ENCODE results near the gene HELLS.
"Not testable (repeated sequence)": the region's sequence is repeated elsewhere in the genome, so short reads cannot be mapped to it uniquely, and the experiment has no call there.

The HELLS gene

GRCh38 chr10:94545391-94546048, at the start of gene HELLS:
Gene HELLS, plus strand, starts transcription at chr10:94545788. Its CDS starts 134 bp downstream, at chr10:94545922.
- DNase-seq (ENCODE audit: low read depth in 2 of 2): peak; percentile 29 to 47

GRCh38 chr10:94496010-94496409, 49.6 kb upstream of the HELLS start:
- DNase-seq (ENCODE audit: low read depth in 2 of 2): no peak

- no peak for DNase-seq (ENCODE audit: low read depth in 2 of 2)
These were observed 48.9 kb upstream of the HELLS start for GRCh38 chr10:94496646-94497045.

GRCh38 chr10:94500063-94500462, 45.5 kb upstream of the HELLS start:
- DNase-seq (ENCODE audit: low read depth in 2 of 2): no peak

- no peak for DNase-seq (ENCODE audit: low read depth in 2 of 2)
These were observed 24.0 kb upstream of the HELLS start for GRCh38 chr10:94521276-94522250.

GRCh38 chr10:94524146-94524545, 21.4 kb upstream of the HELLS start:
- no peak for DNase-seq (ENCODE audit: low read depth in 2 of 2)

GRCh38 chr10:94524711-94525110, 20.9 kb upstream of the HELLS start:
- DNase-seq (ENCODE audit: low read depth in 2 of 2): no peak

GRCh38 chr10:94531550-94531949, 14.0 kb upstream of the HELLS start:
- DNase-seq (ENCODE audit: low read depth in 2 of 2): not testable (repeated sequence)

GRCh38 chr10:94533027-94533426, 12.6 kb upstream of the HELLS start:
- no peak for DNase-seq (ENCODE audit: low read depth in 2 of 2)

GRCh38 chr10:94542282-94542681, 3.3 kb upstream of the HELLS start:
- not testable (repeated sequence) for DNase-seq (ENCODE audit: low read depth in 2 of 2)

GRCh38 chr10:94546049-94546900, 687 bp downstream of the HELLS start:
- no peak for DNase-seq (ENCODE audit: low read depth in 2 of 2)

- no peak for DNase-seq (ENCODE audit: low read depth in 2 of 2)
These were observed 1.3 kb downstream of the HELLS start for GRCh38 chr10:94546901-94547185.

- no peak for DNase-seq (ENCODE audit: low read depth in 2 of 2)
These were observed 3.6 kb downstream of the HELLS start for GRCh38 chr10:94549221-94549620.

- not testable (repeated sequence) for DNase-seq (ENCODE audit: low read depth in 2 of 2)
These were observed 22.2 kb downstream of the HELLS start for GRCh38 chr10:94567714-94568307.

- no peak for DNase-seq (ENCODE audit: low read depth in 2 of 2)
These were observed 25.5 kb downstream of the HELLS start for GRCh38 chr10:94571081-94571480.

- no peak for DNase-seq (ENCODE audit: low read depth in 2 of 2)
These were observed 25.9 kb downstream of the HELLS start for GRCh38 chr10:94571528-94571927.

GRCh38 chr10:94578790-94579189, 33.2 kb downstream of the HELLS start:
- DNase-seq (ENCODE audit: low read depth in 2 of 2): no peak

GRCh38 chr10:94583124-94583523, 37.5 kb downstream of the HELLS start:
- no peak for DNase-seq (ENCODE audit: low read depth in 2 of 2)

- no peak for DNase-seq (ENCODE audit: low read depth in 2 of 2)
These were observed 46.0 kb downstream of the HELLS start for GRCh38 chr10:94591461-94592205.

- DNase-seq (ENCODE audit: low read depth in 2 of 2): no peak
These were observed 57.3 kb downstream of the HELLS start for GRCh38 chr10:94602729-94603515.
